PFSK-1 (cell line): ENCODE results near the gene DNAH10.

ENCODE experiments used
- FOXP2 ChIP-seq: optimal IDR thresholded peaks from 2 replicates; pipeline ENCODE3; 2011; ENCODE audit warnings: borderline replicate concordance, control low read depth, inconsistent platforms; ENCODE audit not compliant: insufficient read depth; ENCODE audit errors: extremely low read length, extremely low read depth
- POLR2AphosphoS5 ChIP-seq: IDR thresholded peaks from 2 replicates; pipeline ENCODE4 v1.6.1; 2012; ENCODE audit warnings: low read depth, mild to moderate bottlenecking, control low read depth, low read length, moderate library complexity
- REST ChIP-seq, 2 experiments: IDR thresholded peaks; 2 replicates each; pipeline versions ENCODE4 v1.6.1 to v1.8.0; 2011 to 2012; ENCODE audit warnings: low read depth in 2 of 2, low read length in 2 of 2, control low read depth in 1 of 2, inconsistent platforms in 1 of 2, mild to moderate bottlenecking in 1 of 2, moderate library complexity in 1 of 2; ENCODE audit not compliant: insufficient read depth in 1 of 2
- SIN3A ChIP-seq: IDR thresholded peaks from 2 replicates; pipeline ENCODE4 v1.6.1; 2012; ENCODE audit warnings: mild to moderate bottlenecking, low read length, moderate library complexity, borderline replicate concordance; ENCODE audit not compliant: insufficient read depth
- TAF1 ChIP-seq: IDR thresholded peaks from 2 replicates; pipeline ENCODE4 v1.6.1; 2012; ENCODE audit warnings: low read length, control low read depth, borderline replicate concordance; ENCODE audit not compliant: insufficient read depth

DNAH10 gene

GRCh38 chr12:123879691-123880090, 117.6 kb downstream of the DNAH10 start:
- TF ChIP-seq TAF1: no peak
- TF ChIP-seq SIN3A: no peak
- no peak for TF ChIP-seq POLR2AphosphoS5

GRCh38 chr12:123882161-123882705, 120.1 kb downstream of the DNAH10 start:
- TF ChIP-seq SIN3A (no peak), REST (IDR thresholded peaks at IDR 0.05; ENCODE audit: insufficient read depth in 1 of 2, low read depth in 2 of 2, low read length in 2 of 2) (no peak), POLR2AphosphoS5 (no peak), TAF1 (no peak), FOXP2 (no peak)

GRCh38 chr12:123886258-123886657, 124.2 kb downstream of the DNAH10 start:
- TF ChIP-seq POLR2AphosphoS5: no peak
- TF ChIP-seq FOXP2: no peak
- no peak for TF ChIP-seq REST (IDR thresholded peaks at IDR 0.05; ENCODE audit: insufficient read depth in 1 of 2, low read depth in 2 of 2, low read length in 2 of 2)
- TF ChIP-seq TAF1: no peak
- no peak for TF ChIP-seq SIN3A

GRCh38 chr12:123886931-123887582, 125.0 kb downstream of the DNAH10 start:
- TF ChIP-seq POLR2AphosphoS5 (no peak), FOXP2 (no peak), SIN3A (no peak)

- TF ChIP-seq TAF1: no peak
- TF ChIP-seq FOXP2: no peak
- TF ChIP-seq REST (IDR thresholded peaks at IDR 0.05; ENCODE audit: insufficient read depth in 1 of 2, low read depth in 2 of 2, low read length in 2 of 2): no peak
- no peak for TF ChIP-seq POLR2AphosphoS5
- no peak for TF ChIP-seq SIN3A
Observed at GRCh38 chr12:123888989-123889388, 126.9 kb downstream of the DNAH10 start.

GRCh38 chr12:123889848-123890535, 127.9 kb downstream of the DNAH10 start:
- TF ChIP-seq SIN3A (no peak), FOXP2 (no peak), REST (IDR thresholded peaks at IDR 0.05; ENCODE audit: insufficient read depth in 1 of 2, low read depth in 2 of 2, low read length in 2 of 2) (no peak), TAF1 (no peak), POLR2AphosphoS5 (no peak)
